H1 (cell line): ENCODE data around the gene BACE2. TPM values are rescaled to one million over a fixed set of nuclear protein-coding genes. Genes with fewer than 3 reads are reported as not detected.

ENCODE experiments used
- CTCF ChIA-PET: fragments of 300-600 bp; sonication (Branson Sonifier 250); formaldehyde crosslinking; loops from one replicate; lab custom pipeline; 2021; ENCODE audit not compliant: partially characterized antibody; lab: Charles Lee
- POLR2A ChIA-PET: fragments of 300-600 bp; sonication (Branson Sonifier 250); formaldehyde crosslinking; loops from one replicate; lab custom pipeline; 2021; ENCODE audit warnings: inconsistent platforms; ENCODE audit not compliant: partially characterized antibody; lab: Charles Lee
- DNase-seq, 2 experiments: peaks; one replicate each; pipeline versions ENCODE4 v3.0.0 to v3.0.0-alpha.2; 2010 to 2022; ENCODE audit warnings: low spot score in 2 of 2, low read depth in 1 of 2, mixed read lengths in 1 of 2
- FAIRE-seq: peaks from 2 replicates; lab custom pipeline; 2011; peaks lifted over from hg19 to GRCh38; lab: Jason Lieb, UNC
- H2AFZ ChIP-seq: 2 replicates; pipeline ENCODE4 v1.8.1; 2012; ENCODE audit warnings: low read length, inconsistent platforms
- H2AK5ac ChIP-seq: 2 replicates; pipeline ENCODE4 v1.6.1; 2013; ENCODE audit warnings: low read depth, low read length
- H2BK120ac ChIP-seq: replicated peaks from 2 replicates; pipeline ENCODE3; 2013; ENCODE audit warnings: low read depth, low read length, inconsistent platforms
- H2BK12ac ChIP-seq: 2 replicates; pipeline ENCODE4 v1.6.1; 2013; ENCODE audit warnings: low read depth, low read length
- H2BK15ac ChIP-seq: 2 replicates; pipeline ENCODE4 v1.6.1; 2013; ENCODE audit warnings: low read length
- H2BK20ac ChIP-seq: 2 replicates; pipeline ENCODE4 v1.6.1; 2013; ENCODE audit warnings: low read length
- H2BK5ac ChIP-seq: 2 replicates; pipeline ENCODE4 v1.6.1; 2013; ENCODE audit warnings: low read depth, low read length
- H3K14ac ChIP-seq: 2 replicates; pipeline ENCODE4 v1.6.1; 2013; ENCODE audit warnings: inconsistent platforms; ENCODE audit not compliant: insufficient read length
- H3K18ac ChIP-seq: 2 replicates; pipeline ENCODE4 v1.6.1; 2013; ENCODE audit warnings: low read length; ENCODE audit errors: extremely low read depth
- H3K23ac ChIP-seq: 2 replicates; pipeline ENCODE4 v1.6.1; 2013; ENCODE audit warnings: inconsistent platforms; ENCODE audit not compliant: insufficient read length
- H3K23me2 ChIP-seq: 2 replicates; pipeline ENCODE4 v1.6.1; 2013; ENCODE audit warnings: low read depth, low read length
- H3K27ac ChIP-seq: 2 replicates; pipeline ENCODE4 v1.6.1; 2011; ENCODE audit warnings: low read depth, low read length, inconsistent platforms
- H3K27me3 ChIP-seq, 4 experiments: replicated peaks in 1 of 4; 1 replicate in 1 of 4; 2 replicates in 3 of 4; pipeline versions ENCODE4 v1.6.1 to v1.8.1; 2011 to 2013; ENCODE audit warnings: low read length in 3 of 4, mild to moderate bottlenecking in 3 of 4, inconsistent platforms in 2 of 4, mixed read lengths in 2 of 4, moderate library complexity in 1 of 4; ENCODE audit not compliant: control insufficient read depth in 3 of 4, insufficient read depth in 3 of 4; ENCODE audit errors: extremely low read depth in 1 of 4
- H3K36me3 ChIP-seq, 4 experiments: 2 replicates each; pipeline versions ENCODE4 v1.6.1 to v1.8.1; 2011 to 2013; ENCODE audit warnings: mild to moderate bottlenecking in 4 of 4, low read length in 3 of 4, moderate library complexity in 2 of 4, control low read depth in 1 of 4, inconsistent platforms in 1 of 4; ENCODE audit not compliant: insufficient read depth in 4 of 4, control insufficient read depth in 2 of 4
- H3K4ac ChIP-seq: replicated peaks from 2 replicates; pipeline ENCODE3; 2013; ENCODE audit warnings: low read length, low read depth, mixed read lengths, inconsistent platforms; ENCODE audit not compliant: insufficient read length
- H3K4me1 ChIP-seq, 4 experiments: replicated peaks in 1 of 4; 1 replicate in 1 of 4; 2 replicates in 3 of 4; pipeline versions ENCODE4 v1.6.1 to v1.8.1; 2011 to 2013; ENCODE audit warnings: low read length in 3 of 4, inconsistent platforms in 2 of 4, mixed read lengths in 1 of 4; ENCODE audit not compliant: insufficient read depth in 4 of 4, control insufficient read depth in 3 of 4
- H3K4me2 ChIP-seq, 2 experiments: 2 replicates each; pipeline versions ENCODE4 v1.6.1 to v1.8.1; 2011 to 2013; ENCODE audit warnings: low read depth in 2 of 2, low read length in 2 of 2, control low read depth in 1 of 2, inconsistent platforms in 1 of 2, mild to moderate bottlenecking in 1 of 2; ENCODE audit not compliant: insufficient read depth in 1 of 2
- H3K4me3 ChIP-seq, 4 experiments: fragments of 200-600, 300-600 bp in 1 of 4; sonication (generic), shearing (Covaris generic), sonication (Bioruptor Twin) in 1 of 4; 2 replicates each; pipeline versions ENCODE4 v1.5.1 to v1.8.1; 2011 to 2016; ENCODE audit warnings: low read length in 4 of 4, low read depth in 3 of 4, control low read depth in 2 of 4, inconsistent platforms in 2 of 4, mild to moderate bottlenecking in 2 of 4, mixed read lengths in 1 of 4, moderate library complexity in 1 of 4; ENCODE audit not compliant: insufficient read depth in 2 of 4; ENCODE audit errors: extremely low read depth in 1 of 4
- H3K56ac ChIP-seq: replicated peaks from 2 replicates; pipeline ENCODE3; 2013; ENCODE audit warnings: low read depth, mild to moderate bottlenecking, mixed read lengths, low read length, inconsistent platforms; ENCODE audit not compliant: insufficient read length
- H3K79me1 ChIP-seq: 2 replicates; pipeline ENCODE4 v1.6.1; 2013; ENCODE audit warnings: low read depth, low read length, control low read depth
- H3K79me2 ChIP-seq, 2 experiments: 2 replicates each; pipeline versions ENCODE4 v1.6.1 to v1.8.1; 2012 to 2013; ENCODE audit warnings: low read length in 2 of 2, mild to moderate bottlenecking in 2 of 2, inconsistent platforms in 1 of 2; ENCODE audit not compliant: insufficient read depth in 2 of 2, control insufficient read depth in 1 of 2
- H3K9ac ChIP-seq, 4 experiments: replicated peaks in 1 of 4; 1 replicate in 1 of 4; 2 replicates in 3 of 4; pipeline versions ENCODE4 v1.6.1 to v1.8.1; 2011 to 2013; ENCODE audit warnings: low read depth in 3 of 4, low read length in 3 of 4, control low read depth in 2 of 4, mild to moderate bottlenecking in 2 of 4, moderate library complexity in 2 of 4, inconsistent platforms in 1 of 4; ENCODE audit errors: extremely low read depth in 1 of 4
- H3K9me3 ChIP-seq, 2 experiments: 2 replicates each; pipeline versions ENCODE4 v1.6.1 to v1.8.1; 2012 to 2013; ENCODE audit warnings: mild to moderate bottlenecking in 2 of 2, moderate library complexity in 2 of 2, control low read depth in 1 of 2, inconsistent platforms in 1 of 2, low read depth in 1 of 2, low read length in 1 of 2, mixed read lengths in 1 of 2; ENCODE audit not compliant: insufficient read depth in 2 of 2
- H4K20me1 ChIP-seq, 2 experiments: replicated peaks in 1 of 2; 2 replicates each; pipeline versions ENCODE3 to v1.8.1; 2011 to 2013; ENCODE audit warnings: inconsistent platforms in 2 of 2, low read length in 2 of 2, mild to moderate bottlenecking in 1 of 2; ENCODE audit not compliant: insufficient read depth in 2 of 2, control insufficient read depth in 1 of 2
- H4K5ac ChIP-seq: 2 replicates; pipeline ENCODE4 v1.6.1; 2013; ENCODE audit warnings: low read length, low read depth, mixed read lengths, inconsistent platforms; ENCODE audit not compliant: insufficient read length
- H4K8ac ChIP-seq: 2 replicates; pipeline ENCODE4 v1.8.0; 2013; ENCODE audit warnings: mild to moderate bottlenecking, moderate library complexity, low read length, inconsistent platforms; ENCODE audit not compliant: insufficient read depth; ENCODE audit errors: extremely low read depth
- H4K91ac ChIP-seq: replicated peaks from 2 replicates; pipeline ENCODE3; 2013; ENCODE audit warnings: low read length, mixed read lengths, inconsistent platforms; ENCODE audit not compliant: insufficient read length
- ASH2L ChIP-seq: fragments of 200-600, 300-600 bp; sonication (generic); IDR thresholded peaks from one replicate; pipeline ENCODE4 v1.7.1; 2017; ENCODE audit warnings: low read length
- SRF ChIP-seq: IDR thresholded peaks from 2 replicates; pipeline ENCODE4 v1.6.1; 2011; ENCODE audit warnings: mild to moderate bottlenecking, low read depth, low read length, moderate library complexity
- WGBS, 2 experiments: shearing (Covaris generic) in 1 of 2; methylation state at CpG; one replicate each; pipeline versions ENCODE4 v1.1.6 to v1.1.7; 2013 to 2015; ENCODE audit warnings: low lambda C conversion rate in 2 of 2, mixed read lengths in 2 of 2, inconsistent platforms in 1 of 2, low coverage in 1 of 2, missing lambda C conversion rate in 1 of 2; ENCODE audit not compliant: insufficient replicate concordance in 2 of 2, insufficient coverage in 1 of 2, insufficient read length in 1 of 2; ENCODE audit errors: extremely low coverage in 1 of 2, missing lambda C conversion rate in 1 of 2; 5-methylcytosine and 5-hydroxymethylcytosine counted together
- polyA plus RNA-seq, 7 experiments: library from polyadenylated mRNA; depleted of rRNA in 3 of 7; stranded (reverse) in 5 of 7; unstranded in 2 of 7; fragments of >200 nt in 5 of 7; fragments of 200-250 nt in 2 of 7; gene quantifications; 1 replicate in 5 of 7; 2 replicates in 1 of 7; 4 replicates in 1 of 7; pipeline versions ENCODE4 v1.2.1 to v1.2.3, GENCODE V29; 2011 to 2013; ENCODE audit warnings: missing spikeins in 2 of 7, mixed read lengths in 2 of 7
- total RNA-seq: library from RNA; stranded (reverse); fragmentation: NEBNext Ultra II Directional; extraction: Animal tissue kit (Norgen Biotek cat#: 25700); gene quantifications from 2 replicates; pipeline ENCODE4 v1.2.1, GENCODE V29; 2021

The BACE2 gene
- total and polyA plus RNA-seq, 2 of the 8 experiments (the other 6 are each of a cell fraction or from before 2014, with no cell fraction given): 8.1 to 10.9 TPM

GRCh38 chr21:41302976-41303375 is 135.0 kb downstream of the BACE2 start:
- peaks cover 0 to 1% (median 0%) of the 10 kb centered on the region in 4 experiments; a peak in 1 of 7 replicates for H3K27me3 ChIP-seq
- no peak overlapping the region for H3K27ac ChIP-seq
- no peak overlapping the region for H3K4me2 ChIP-seq
- H3K4me1 ChIP-seq: peaks cover 0 to under 1% (median 0%) of the 10 kb centered on the region in 4 experiments; a peak in 1 of 7 replicates
- no peaks in the 10 kb centered on the region for H3K79me1 ChIP-seq
- H2BK120ac ChIP-seq: no peak overlapping the region
- H2BK5ac ChIP-seq: no peak overlapping the region
- no peak overlapping the region for H3K4me3 ChIP-seq
- H3K9ac ChIP-seq: no peak overlapping the region
- TF ChIP-seq SRF: no peak
- no peak for TF ChIP-seq ASH2L
- 78% methylated on average over 1 of the region's 1 CpG; no CpG with 5 or more reads in 1 of the 2 experiments for WGBS, 2 experiments
- H3K18ac ChIP-seq: no peak overlapping the region
- no peak overlapping the region for H4K91ac ChIP-seq
- H4K5ac ChIP-seq: no peak overlapping the region
- no peak overlapping the region for H3K14ac ChIP-seq
- ChIA-PET CTCF (interaction anchor here (0.5 kb wide), 1 partner anchor 20 kb away, joined by 4 read pairs; no protein-coding TSS in a partner anchor), POLR2A (no interaction called here)
- no peak overlapping the region for H2AK5ac ChIP-seq
- H3K4ac ChIP-seq: no peak overlapping the region
- peaks cover 7 to 16% of the 10 kb centered on the region in 2 experiments; a peak in 3 of 4 replicates for H3K9me3 ChIP-seq
- H3K56ac ChIP-seq: no peak overlapping the region
- no peaks in the 10 kb centered on the region for H3K79me2 ChIP-seq
- no peak overlapping the region for H2BK15ac ChIP-seq
- no peak for DNase-seq
- H2BK12ac ChIP-seq: no peak overlapping the region
- no peak overlapping the region for H2AFZ ChIP-seq
- H3K36me3 ChIP-seq: no peaks in the 10 kb centered on the region
- no peak for FAIRE-seq
- H3K23ac ChIP-seq: no peak overlapping the region
- H2BK20ac ChIP-seq: no peak overlapping the region
- no peaks in the 10 kb centered on the region for H4K20me1 ChIP-seq
- H3K23me2 ChIP-seq: no peaks in the 10 kb centered on the region
- H4K8ac ChIP-seq: no peak overlapping the region
